Tongue (tissue), 2 donors: ENCODE data around the gene NDFIP1. TPM values are rescaled to one million over a fixed set of nuclear protein-coding genes. Genes with fewer than 3 reads are reported as not detected.
A peak's percentile ranks its signal among the peaks of the same experiment; 100 is the strongest.

Source experiments
- DNase-seq: peaks from one replicate; pipeline ENCODE4 v3.0.0-alpha.2; 2015
- total RNA-seq: library from RNA; depleted of rRNA; stranded (reverse); fragments of >200 nt; gene quantifications from one replicate; pipeline ENCODE4 v1.2.3, GENCODE V29; 2014

NDFIP1 gene
- total RNA-seq, 1 donor from 2014 or later, result 77.8 TPM

DNA sequence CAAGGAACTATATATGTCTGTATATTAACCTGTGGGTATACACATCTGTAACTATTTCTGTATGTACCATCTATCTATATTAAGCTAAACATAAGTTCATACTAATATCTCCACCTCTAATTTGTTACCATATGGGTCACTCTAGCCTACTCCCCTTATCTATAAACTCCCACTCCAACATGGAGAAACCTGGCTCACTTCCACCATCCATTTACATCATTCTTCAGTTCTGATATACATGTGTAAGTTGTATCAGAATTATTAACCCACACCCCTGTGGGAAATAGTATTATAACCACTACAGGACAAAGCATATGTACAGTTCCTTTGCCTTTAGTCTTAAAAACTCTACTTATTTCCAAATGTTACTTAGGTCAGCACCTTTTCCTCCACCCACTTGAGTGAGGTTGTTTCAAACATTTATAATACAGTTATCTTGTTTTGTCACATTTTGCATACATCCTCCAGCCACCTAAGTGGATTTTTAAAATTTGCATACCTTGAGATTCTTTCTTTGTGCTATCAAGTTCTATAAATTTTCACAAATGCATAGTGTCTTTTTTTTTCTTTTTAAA, 10.6 kb downstream of the NDFIP1 start:
- DNase-seq, result no peak

DNA sequence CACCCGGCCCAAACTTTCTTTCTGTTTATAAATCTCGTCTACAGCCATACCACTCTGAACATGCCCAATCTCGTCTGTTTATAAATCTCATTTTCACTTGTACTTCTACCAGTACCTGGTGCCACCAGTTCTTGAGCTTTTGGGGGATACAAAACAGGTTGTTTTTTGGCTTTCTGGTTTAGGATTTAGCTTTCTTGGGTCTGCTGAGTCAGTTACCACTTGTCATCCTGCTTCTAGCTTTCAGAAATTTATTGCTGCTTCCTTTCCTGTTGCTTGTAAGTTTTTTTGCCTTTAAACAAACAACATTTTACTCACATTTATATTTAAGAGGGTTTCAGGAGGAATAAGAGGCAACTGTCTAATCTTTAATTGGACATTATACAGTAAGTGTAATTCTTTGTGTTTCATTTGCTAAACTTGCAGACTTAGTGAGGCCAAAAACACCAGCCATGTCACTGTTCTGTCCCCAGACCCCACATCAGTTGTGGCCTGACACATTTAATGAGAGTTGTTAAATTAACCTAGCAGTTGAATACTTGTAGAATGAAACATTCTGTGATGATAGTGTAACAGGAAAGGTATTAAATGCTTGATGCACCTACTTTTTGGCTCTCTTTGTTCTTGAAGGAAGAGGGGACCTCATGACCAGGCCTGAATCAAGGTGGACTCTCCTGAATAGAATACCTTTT, 11.8 kb downstream of the NDFIP1 start:
- no peak for DNase-seq

DNA sequence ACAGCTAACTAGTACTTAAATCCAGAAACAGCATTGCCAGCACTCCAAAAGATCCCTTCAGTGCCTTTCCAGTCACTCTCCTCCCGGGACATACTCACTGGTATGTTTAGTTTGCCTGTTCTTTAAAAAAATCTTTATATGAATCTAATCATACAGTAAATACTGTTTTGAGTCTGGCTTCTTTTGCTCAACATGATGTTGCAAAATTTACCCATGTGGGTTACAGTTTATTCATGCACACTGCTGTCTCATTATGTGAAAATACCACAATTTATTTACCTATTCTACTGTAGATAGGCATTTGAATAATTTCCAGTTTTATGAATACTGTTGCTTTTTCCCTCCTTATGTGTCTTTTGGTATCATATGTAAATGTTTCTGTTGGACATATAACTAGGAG, 13.5 kb downstream of the NDFIP1 start:
- DNase-seq, result no peak

DNA sequence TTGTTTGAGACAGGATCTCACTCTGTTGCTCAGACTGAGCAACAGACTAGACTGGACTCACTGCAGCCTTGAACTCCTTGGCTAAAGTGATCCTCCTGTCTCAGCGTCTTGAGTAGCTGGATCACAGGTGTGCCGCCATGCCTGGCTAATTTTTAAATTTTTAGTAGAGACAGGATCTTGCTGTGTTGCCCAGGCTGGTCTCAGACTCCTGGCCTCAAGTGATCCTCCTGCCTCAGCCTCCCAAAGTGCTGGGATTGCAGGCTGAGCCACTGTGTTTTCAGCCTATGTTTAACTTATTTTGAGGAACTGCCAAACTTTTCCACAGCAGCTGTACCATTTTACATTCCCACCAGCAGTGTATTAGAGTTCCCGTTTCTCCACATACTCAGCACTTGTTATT, 16.8 kb downstream of the NDFIP1 start:
- no peak for DNase-seq

DNA sequence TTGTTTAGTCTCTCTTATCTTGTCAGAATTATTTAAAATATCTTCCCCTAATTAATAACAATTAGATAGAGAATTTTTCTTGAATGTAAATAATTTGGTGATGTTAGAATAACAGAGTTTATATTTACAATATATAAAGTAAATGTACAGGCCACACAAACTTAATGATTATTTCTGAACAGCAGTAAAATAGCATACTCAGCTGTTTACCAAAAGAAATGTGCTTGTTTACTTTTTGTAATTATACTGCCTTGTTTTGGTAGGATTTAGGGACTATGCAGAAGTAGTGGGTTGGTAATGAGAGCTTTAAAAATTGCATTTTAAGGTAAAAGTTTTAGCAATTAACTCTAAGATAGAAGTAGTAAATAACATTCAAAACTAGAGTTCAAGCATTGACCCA, 17.4 kb downstream of the NDFIP1 start:
- DNase-seq, result no peak

DNA sequence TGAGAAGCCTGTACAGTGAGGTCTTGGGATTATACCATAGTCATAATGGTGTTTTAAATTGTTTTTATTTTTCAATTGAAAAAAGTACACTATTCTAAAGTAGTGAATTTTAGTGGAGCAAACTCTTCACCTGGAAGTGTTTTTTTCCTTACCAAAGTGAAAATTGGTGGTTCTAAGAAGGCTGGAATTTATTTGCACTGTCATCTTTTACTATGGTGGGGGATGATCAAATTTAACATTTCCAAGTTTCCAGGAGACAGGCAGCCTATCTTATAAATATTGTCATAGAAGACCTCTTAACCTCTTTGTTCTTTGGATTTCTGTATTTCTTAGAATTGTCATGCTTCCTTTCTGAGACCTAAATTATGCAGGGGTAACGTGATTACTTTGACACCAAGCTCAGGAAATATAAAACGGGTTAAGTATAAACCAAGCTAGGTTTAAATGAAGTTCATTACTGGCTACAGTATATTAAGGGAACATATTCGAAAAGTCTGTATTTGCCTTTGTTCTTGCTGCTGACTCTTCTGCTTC, 20.2 kb downstream of the NDFIP1 start:
- DNase-seq, result no peak

DNA sequence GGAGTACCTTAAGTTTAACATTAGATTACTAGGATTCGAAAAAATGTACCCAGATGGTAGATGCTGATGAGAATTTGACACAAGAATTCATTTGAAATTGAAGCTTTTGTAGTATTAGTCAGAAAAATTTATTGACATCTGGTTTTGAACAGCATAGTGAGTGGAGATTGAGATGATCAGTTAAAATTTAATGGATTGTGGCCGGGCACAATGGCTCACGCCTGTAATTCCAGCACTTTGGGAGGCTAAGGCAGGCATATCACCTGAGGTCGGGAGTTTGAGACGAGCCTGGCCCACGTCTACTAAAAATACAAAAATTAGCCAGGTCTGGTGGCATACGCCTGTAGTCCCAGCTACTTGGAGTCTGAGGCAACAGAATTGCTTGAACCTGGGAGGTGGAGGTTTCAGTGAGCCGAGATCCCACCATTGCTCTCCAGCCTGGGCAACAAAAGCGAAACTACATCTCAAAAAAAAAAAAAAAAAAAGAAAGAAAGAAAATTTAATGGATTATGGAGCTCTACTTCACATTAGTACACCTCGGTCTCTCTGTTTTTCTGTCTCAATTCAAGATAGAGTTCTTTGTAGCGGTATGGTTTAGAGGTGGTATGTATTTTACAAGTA, 21.0 kb downstream of the NDFIP1 start:
- no peak for DNase-seq

DNA sequence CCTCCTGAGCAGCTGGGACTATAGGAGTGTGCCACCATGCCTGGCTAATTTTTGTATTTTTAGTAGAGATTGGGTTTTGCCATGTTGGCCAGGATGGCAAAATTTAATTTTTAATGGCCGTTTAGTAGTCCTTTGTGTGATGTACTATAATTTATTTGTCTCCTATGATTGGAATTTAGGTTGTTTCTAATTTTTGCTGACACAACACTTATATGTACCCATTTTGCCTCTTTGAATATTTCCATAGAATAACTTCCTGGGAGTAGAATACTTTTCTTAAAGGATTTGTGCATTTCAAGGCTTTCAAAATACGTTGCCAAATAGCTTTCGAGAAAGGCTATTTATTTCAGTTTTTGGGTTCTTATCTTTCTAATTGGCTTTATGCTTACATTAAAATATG, 22.8 kb downstream of the NDFIP1 start:
- no peak for DNase-seq

DNA sequence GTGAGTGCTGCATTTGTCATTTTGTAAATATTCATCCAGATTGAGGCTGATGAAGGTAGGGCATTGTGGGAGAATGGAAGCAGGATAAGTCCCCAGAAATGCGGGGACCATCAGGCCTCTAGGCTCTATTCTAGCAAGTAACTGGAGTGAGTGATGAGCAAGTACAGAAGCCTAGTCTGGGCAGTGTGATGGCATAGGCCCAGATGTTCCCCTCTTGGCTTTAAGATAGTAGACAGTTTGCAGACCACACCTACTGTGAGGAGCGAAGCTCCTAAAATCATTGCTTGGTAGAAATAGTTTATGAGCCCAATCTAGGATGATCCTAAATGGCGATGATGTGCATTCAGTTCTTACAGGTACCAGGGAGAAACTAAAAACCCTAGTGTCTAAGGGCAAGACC, 24.3 kb downstream of the NDFIP1 start:
- DNase-seq, result no peak

DNA sequence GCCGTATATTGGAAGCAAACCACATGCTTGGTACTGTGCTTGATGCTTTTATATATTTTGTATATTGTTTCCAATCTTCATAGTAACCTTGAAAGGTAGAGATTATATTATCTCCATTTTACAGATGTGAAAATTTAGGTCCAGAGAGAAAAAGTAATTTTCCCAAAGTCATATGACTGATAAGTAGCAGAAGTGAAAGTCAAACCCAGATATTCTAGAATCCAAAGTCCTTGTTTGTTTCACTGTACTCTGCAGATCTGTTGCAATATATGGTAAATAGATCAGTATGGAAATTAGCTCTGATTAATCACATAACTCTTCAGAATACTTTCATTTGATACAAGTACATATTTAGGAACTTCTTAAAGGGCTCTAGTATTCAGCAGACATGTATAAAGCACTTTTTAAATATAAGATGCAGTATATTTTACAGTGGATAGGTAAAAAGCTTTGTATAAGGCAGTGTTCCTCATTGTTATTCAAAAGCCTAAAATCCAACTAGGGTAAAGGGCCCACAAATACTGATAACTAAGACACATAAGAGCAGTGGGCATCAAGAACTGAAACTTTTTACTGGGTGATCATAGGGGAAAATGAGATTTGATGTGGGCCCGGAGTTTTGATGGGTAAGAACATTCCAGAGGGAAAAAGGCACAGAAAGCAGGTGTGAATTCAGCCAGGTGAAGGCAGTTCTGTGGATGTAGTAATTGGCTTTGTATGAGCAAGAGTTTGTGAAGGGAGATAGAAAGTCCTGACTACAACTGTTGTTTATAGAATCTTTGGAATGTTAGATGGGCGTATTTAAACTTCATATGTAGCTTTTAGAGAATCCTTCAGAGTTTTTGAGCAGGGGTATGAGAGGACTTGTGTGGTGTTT, 25.0 kb downstream of the NDFIP1 start:
- DNase-seq, result no peak

DNA sequence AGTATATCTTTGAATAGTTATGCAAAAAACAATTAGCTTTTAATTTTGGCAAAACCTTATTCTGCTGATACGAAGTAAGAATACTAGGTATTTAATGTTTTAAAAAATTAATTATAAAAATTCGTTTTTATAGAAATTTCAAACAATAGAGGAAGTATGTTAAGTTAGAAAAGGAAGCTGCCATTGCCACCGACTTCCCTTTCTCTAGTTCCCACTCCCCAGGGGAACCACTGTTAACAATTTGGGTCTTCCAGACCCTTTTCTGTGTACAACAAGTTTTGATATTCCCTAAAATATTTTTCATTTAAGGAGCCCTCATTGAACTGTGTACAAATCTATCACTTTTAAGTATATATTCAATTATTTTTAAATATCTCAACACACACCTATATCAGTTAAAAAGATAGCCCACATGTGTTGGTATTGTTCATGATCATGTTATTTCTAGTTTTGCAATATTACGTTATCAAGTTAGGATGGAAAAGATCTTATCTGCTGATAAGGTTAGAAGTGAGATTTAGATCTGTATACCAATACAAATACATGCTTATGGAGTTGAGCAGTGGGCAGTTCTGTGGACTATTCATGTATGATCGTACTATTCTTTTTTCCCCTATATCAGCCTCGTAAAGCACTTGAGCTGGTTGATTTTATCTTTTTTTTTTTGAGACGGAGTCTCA, 25.9 kb downstream of the NDFIP1 start:
- no peak for DNase-seq

DNA sequence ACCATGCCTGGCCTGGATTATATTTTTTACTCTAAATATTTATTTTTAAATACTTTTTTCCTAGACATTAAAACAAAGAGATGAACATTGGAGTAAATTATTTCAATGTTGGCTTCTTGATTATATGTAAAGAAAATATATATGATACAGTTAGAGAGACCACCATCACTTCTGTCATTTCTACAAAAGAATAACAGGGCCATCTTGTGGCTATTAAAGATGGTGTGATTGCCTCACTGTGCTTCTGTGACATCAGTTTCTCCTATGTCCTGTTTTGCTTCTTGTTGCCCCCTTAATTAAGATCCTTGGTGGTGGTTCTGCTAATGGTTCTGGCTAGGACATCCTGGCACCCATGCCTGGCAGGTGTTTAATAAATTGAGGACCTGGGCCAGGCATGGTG, 32.9 kb downstream of the NDFIP1 start:
- no peak for DNase-seq

DNA sequence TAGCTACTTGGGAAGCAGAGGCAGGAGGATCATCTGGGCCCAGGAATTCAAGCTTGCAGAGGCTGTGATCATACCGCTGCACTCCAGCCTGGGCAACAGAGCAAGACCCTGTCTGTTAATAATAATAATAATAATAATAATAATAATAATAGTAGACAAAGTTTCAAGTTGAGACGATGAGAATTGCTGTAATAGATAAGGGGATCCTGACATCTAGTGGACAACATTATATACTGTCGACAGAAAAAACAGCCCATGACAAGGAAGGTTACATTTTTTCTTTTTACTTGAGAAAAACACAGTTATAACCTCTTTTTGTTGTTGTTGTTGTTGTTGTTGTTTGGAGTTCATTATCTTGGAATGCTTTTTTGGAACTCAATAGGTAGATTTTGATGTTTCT, 35.3 kb downstream of the NDFIP1 start:
- DNase-seq, result peak; percentile 57

DNA sequence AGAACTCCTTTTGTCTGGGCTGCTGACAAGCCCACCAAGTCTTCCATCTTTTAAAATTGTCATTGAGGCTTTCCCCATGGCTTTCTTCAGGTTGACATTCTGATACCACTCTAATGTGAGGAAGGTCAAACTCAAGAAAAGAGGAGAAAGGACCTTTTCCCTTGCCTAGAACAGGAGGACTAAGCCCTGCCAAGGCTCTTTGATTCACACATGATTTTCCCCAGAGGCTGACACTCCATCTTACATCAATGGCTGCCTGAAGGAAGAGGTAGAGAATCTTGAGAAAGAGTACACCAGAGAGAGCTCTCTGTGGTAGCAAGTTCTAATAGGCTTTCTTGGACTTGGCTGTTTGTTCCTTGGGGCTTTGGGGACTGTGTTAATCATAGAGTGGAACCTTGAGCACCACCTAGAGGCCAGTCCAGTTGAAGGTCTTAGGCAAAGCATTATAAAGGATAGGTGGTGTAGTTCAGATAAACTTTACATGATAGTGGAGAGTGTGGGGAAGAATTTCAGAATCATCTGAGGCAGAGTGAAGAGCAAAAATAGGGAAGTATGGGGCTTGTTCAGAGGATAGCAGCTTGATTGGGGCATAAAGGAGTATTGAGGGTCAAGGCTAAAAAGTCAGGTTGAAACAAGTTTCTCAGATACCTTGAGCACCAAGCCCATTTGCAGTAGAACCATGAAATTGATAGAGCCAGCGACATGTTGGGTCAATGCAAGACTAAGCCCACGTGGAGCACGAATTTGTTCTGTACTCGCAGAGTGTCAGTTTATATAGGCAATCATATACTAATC, 36.7 kb downstream of the NDFIP1 start:
- peak; percentile 78 for DNase-seq

DNA sequence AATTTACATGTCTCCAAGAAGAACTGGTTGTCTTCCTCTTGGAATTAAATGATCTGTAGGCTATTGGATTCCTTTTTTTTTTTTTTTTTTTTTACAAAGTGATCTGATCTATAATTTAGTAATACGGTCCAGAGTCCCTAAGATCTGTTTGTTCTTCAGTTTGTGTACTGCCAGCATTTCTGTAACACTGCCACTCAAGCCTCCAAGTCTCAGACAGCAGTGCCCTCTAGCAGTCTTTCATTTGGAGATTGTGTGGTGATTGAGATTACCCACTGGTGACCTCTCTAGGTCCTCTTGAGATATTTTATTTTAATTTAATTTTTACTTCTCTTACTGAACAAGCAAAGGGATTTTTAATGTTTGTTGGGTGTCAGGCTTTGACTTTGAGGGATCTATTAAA, 40.8 kb downstream of the NDFIP1 start:
- DNase-seq, result no peak

DNA sequence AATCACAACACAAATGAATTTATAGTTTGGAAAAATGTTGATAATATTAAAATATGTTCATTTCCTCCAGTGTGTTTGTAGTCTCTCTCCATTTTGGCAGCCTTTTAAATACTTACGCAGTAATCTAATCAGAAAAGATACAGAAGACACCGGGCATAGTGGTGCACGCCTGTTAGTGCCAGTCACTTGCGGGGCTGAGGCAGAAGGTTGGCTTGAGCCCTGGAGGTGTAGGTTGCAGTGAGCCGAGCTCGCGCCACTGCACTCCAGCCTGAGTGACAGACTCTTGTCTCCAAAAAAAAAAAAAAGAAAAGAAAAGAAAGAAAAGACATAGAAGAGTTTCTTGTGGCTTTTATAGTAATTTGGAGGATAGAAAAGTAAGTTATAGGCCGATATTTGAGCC, 41.9 kb downstream of the NDFIP1 start:
- no peak for DNase-seq

DNA sequence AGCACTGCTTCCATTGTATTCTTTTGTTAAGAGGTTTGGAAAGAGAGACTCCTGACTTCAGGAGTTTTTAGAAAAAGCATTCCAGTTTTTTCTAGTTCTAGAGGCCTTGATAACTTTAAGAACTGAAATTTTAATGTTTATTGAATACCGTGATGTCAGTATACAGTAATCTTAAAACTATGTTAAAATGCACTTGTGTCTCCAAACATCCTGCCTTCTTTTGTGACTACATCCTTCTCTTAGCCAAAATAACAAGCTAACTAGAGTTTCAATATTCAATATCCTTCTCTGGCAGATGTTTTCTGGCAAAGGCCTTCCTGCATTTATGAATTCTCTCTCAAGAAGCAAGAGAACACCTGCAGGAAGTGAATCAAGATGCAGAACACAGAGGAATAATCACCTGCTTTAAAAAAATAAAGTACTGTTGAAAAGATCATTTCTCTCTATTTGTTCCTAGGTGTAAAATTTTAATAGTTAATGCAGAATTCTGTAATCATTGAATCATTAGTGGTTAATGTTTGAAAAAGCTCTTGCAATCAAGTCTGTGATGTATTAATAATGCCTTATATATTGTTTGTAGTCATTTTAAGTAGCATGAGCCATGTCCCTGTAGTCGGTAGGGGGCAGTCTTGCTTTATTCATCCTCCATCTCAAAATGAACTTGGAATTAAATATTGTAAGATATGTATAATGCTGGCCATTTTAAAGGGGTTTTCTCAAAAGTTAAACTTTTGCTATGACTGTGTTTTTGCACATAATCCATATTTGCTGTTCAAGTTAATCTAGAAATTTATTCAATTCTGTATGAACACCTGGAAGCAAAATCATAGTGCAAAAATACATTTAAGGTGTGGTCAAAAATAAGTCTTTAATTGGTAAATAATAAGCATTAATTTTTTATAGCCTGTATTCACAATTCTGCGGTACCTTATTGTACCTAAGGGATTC, 43.1 kb downstream of the NDFIP1 start:
- DNase-seq, result peak; percentile 93

DNA sequence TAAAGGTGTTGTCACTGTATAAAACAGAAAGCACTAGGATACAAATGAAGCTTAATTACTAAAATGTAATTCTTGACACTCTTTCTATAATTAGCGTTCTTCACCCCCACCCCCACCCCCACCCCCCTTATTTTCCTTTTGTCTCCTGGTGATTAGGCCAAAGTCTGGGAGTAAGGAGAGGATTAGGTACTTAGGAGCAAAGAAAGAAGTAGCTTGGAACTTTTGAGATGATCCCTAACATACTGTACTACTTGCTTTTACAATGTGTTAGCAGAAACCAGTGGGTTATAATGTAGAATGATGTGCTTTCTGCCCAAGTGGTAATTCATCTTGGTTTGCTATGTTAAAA, 43.8 kb downstream of the NDFIP1 start:
- DNase-seq, result peak; percentile 18

DNA sequence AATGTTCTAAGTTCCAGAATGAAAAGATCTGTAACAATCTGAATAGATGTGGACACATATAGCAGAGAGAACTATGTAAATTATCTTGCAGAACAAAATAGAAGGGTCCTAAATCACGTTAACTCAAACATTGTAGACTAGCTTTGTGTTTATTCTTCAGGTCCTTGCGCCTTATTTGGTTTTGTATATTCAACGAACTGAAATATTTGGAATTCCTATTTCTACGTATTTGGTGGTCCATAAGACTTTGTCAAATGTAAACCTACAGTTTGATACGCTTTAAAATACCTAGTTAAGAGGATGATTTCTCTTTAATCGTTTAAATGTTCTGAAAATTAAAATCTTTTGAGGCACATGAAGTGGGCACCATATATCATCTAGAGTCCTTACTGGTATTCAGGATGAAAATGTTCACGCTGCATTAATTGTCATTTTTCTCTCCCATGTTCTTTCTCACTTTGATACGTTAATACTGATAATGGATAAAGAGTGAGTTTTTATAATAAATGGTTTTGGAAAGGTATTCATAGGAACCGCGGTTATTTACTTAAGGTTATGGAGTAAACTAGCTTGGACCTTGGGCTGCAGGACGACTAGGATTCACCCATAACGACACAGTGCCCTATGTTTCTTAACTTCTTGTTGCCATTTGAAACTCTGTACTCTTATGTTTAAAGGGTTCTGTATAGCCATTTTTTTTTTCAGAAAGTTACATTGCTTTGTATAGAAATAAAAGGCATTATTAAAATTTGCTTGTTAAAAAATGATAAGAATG, 45.3 kb downstream of the NDFIP1 start:
- no peak for DNase-seq
